Islet of Langerhans (tissue), 1 donor: Measurements from ENCODE around the gene KCNQ5.

Source experiments
- FAIRE-seq: peaks from one replicate; lab custom pipeline; 2011; peaks lifted over from hg19 to GRCh38; lab: Jason Lieb, UNC

The KCNQ5 gene

GRCh38 chr6:73017476-73017875 is 395.6 kb downstream of the KCNQ5 start:
- FAIRE-seq = no peak

- no peak for FAIRE-seq
Observed at GRCh38 chr6:73024598-73024997, 402.7 kb downstream of the KCNQ5 start.

DNA sequence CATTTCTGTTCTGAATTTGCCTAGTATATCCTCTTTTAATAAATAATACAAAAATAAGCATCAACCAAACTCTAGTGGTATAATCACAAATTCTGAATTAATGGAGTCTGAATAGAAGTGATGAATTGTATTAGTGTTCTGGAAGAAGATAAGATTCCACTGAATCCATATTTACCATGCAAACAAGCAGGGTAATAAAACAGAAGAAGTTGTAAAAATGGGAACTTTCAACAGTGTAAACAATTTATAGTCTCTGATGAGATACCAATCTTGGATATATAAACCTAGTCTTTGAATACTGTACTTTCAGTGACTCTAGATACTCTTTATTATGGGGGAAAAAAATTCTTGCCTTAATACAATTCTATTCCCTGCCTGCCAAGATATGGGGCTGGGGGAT is 405.8 kb downstream of the KCNQ5 start:
- FAIRE-seq = no peak

- no peak for FAIRE-seq
Observed at GRCh38 chr6:73028124-73028766, 406.4 kb downstream of the KCNQ5 start.

GRCh38 chr6:73028893-73029450 is 407.1 kb downstream of the KCNQ5 start:
- no peak for FAIRE-seq

- FAIRE-seq = no peak
Observed at GRCh38 chr6:73030257-73030656, 408.4 kb downstream of the KCNQ5 start.

- FAIRE-seq = no peak
Observed at GRCh38 chr6:73030791-73031782, 409.2 kb downstream of the KCNQ5 start.

DNA sequence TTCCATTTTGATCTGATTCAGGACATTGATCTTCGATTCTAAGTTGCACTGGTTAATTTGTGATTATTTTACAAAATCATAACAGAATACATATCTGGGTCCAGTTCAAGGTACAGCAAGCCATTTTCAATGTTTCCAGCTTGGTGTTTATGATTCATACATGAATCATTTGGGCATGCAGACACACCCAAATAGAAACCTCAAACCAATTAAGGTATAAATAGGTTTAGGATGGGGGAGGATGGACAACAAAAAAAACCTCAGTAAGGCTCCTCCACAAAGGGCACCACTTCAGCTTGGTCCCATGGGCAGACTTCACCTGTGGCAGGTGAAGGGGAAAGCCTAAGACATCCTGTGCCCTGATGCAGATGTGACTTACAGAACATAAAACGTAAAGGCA is 410.7 kb downstream of the KCNQ5 start:
- no peak for FAIRE-seq

DNA sequence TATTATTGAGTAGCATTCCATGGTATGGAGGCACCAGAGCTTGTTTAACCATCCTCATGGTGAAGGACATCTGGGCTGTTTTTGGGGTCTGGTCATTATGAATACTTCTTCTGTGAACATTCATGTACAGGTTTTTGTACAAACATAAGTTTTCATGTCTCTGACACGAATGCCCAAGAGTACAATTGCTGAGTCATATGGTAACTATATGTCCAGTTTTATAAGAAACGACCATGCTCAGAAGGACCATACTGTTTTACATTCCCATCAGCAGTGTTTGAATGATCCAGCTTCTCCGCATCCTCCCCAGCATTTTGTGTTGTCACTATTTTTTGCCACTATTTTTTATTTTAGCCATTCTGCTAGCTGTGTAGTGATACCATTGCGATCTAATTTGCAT is 414.8 kb downstream of the KCNQ5 start:
- no peak for FAIRE-seq

DNA sequence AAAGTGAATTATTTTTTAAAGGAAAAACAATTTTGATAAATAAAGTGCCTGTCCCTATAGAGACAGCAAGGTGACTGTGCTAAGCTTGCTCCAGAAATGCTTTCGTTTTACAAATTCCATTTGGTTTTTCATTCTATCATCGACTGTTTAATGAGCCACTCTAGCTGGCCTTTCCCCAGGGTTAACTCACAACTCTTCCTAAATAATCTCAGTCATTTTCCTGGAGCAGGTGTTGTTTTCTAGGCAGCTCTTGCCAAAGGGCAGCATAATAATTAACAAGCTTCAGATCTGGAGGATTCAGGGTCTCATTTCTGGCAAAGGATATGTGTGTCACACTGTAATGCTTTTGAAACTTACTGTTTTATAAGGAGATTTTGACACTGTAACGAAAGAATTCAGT is 419.2 kb downstream of the KCNQ5 start:
- no peak for FAIRE-seq

DNA sequence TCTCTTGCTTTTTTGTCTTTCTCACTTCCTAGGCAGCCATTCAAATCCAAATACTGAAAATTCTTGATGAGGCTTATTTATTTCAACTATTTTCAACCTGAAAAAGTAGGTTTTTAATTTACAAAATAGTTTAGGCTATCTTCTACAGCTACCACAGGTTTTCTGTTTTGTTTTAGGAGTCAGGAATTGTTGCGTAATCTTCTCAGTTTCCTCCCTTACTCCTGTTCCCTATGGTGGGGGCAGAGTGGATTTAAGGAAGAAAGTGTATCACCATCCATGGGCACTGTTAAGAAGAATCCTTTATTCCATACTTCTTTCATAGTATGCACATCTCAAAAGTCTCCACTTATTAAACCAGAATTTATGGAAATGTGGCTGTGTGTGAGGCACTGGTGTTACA is 421.0 kb downstream of the KCNQ5 start:
- FAIRE-seq = no peak

DNA sequence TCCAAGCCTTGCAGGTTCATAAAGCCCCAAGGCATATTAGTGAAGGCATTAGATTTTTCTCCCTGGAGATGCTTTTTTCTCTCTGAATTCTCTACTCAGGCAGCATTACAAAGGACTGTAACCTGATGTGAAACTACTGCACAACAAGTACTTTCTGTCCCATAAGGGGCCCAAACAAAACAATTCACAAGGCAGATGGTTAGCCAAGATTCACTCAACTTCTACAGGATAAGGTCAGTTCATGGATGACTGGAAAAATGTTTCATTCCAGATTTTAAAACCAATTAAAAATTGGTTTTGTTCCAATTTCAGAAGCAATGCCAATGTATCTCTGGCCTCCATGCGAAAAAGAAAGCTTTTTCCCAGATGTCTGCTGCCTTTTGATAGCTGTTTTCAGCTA is 421.6 kb downstream of the KCNQ5 start:
- no peak for FAIRE-seq

GRCh38 chr6:73045609-73046008 is 423.7 kb downstream of the KCNQ5 start:
- no peak for FAIRE-seq

DNA sequence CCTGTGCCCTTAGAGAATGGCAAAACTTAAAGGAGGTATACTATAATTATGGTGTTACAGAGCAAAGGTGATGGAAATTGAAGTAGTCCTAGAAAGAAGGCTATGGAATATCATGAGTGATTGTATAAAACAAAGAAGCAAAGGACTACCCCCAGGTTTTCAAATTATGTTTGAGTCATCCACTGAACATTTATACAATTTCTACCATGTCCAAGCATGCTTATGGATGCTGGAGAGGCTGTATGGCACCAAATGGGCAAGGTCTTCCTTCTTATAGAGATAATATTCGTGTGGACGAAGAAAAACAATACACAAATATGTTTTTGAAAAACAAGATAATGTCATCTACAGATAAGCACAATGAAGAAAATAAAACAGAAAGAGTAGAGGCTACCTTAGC is 425.9 kb downstream of the KCNQ5 start:
- FAIRE-seq = no peak

DNA sequence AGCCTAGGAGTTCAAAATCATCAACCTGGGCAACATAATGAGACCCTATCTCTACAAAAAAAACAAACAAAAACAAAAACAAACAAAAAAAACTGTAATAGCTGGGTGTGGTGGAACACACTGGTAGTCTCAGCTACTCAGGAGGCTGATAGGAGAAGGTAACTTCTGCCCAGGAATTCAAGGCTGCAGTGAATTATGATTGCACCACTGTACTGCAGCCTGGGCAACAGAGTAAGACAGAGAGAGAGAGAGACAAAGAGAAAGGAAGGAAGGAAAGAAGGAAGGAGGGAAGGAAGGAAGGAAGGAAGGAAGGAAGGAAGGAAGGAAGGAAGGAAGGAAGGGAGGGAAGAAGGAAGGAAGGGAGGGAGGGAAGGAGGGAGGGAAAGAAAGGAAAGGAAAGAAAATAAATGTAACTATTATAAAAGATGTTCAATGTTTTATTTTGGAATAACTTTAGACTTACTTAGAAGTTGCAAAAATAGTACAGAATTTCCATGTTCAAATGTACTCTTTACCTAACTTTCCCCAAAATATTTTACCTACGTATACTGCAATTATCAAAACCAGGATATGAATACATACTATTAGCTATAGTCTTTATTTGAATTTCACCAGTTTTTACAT is 428.2 kb downstream of the KCNQ5 start:
- FAIRE-seq = no peak

DNA sequence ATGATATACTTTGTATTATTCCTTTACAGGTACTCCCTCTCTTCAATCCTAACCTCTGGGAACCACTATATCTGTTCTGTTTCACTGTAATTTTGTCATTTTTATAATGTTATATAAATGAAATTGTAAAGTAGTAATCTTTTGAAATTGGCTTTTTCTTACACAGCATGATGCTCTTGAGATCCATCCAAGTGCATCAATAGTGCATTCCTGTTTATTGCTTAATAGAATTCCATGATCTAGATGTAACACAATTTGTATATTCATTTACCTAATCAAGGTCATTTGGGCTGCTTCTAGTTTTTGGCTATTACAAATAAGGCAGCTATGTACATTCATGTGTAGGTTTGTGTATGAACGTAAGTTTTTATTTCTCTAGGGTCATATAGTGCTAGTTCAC is 428.8 kb downstream of the KCNQ5 start:
- no peak for FAIRE-seq

GRCh38 chr6:73051147-73051546 is 429.3 kb downstream of the KCNQ5 start:
- no peak for FAIRE-seq

- no peak for FAIRE-seq
Observed at GRCh38 chr6:73054958-73055357, 433.1 kb downstream of the KCNQ5 start.

- no peak for FAIRE-seq
Observed at GRCh38 chr6:73058736-73059135, 436.9 kb downstream of the KCNQ5 start.

DNA sequence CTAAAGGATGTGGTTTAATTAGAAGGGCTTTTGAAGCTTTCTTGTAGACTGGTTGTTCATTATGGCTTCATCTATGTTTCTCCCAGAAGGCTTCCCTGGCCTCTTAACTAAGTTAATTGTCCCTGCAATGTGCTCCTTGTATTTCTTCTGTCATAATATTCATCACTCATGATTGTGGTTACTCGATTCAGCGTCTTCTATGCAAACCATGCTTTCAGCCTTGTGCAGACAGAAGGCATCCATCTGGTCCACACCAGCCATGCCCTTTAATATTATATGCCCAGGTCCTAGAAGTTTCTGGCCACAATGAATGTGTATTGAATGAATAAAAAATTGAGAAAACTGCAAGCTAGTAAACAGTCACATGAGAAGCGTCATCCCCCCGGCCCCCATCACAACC is 440.3 kb downstream of the KCNQ5 start:
- no peak for FAIRE-seq

DNA sequence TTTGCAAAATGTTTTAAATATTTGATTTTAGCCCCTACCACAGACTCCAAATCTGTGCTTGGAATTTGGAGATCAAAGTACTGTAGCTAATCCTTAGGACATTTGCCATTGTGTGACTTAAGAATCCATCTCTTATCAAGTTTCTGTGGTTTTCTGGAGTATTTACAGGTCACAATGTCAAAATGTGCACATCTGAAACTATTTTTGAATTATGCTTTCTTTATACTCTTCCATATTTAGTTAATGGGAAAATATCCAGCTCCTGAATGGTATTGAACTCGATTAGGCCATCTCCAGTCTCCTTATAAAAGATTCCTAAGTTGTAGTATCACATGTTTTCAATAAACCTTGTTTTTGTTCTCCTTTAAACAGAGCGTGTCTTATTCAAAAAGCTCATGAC is 441.0 kb downstream of the KCNQ5 start:
- no peak for FAIRE-seq

- FAIRE-seq = no peak
Observed at GRCh38 chr6:73064266-73064665, 442.4 kb downstream of the KCNQ5 start.

GRCh38 chr6:73073238-73073637 is 451.4 kb downstream of the KCNQ5 start:
- FAIRE-seq = no peak
